OCI-LY1 (cell line): ENCODE measurements around the gene MATK.

ENCODE experiments used
- CTCF ChIP-seq: fragments of 200-600 bp; sonication (generic), shearing (Covaris generic); IDR thresholded peaks from 2 replicates; pipeline ENCODE4 v1.5.1; 2017; ENCODE audit warnings: mild to moderate bottlenecking, antibody characterized with exemption, low read length, moderate library complexity, mixed read lengths
- EZH2 ChIP-seq: fragments of 200-600 bp; sonication (generic), shearing (Covaris generic); IDR thresholded peaks from 2 replicates; pipeline ENCODE4 v1.8.0; 2017; ENCODE audit warnings: borderline replicate concordance, mixed run types, mild to moderate bottlenecking, antibody characterized with exemption, low read length, moderate library complexity, mixed read lengths

- TF ChIP-seq CTCF (no peak), EZH2 (no peak)
Observed at GRCh38 chr19:3801412-3802096, 15.4 kb upstream of the MATK start.
